Mammary epithelial cell (primary cell): ENCODE results near the gene HOXB4.

Source experiments
- EZH2 ChIP-seq: IDR thresholded peaks from 2 replicates; pipeline ENCODE4 v1.6.1; 2012; ENCODE audit warnings: low read length, inconsistent platforms, borderline replicate concordance
- TF ChIP-seq, protein P1 (sequence below), 2 donors: IDR thresholded peaks in 1 of 2; conservative IDR thresholded peaks in 1 of 2; 2 replicates each; pipeline ENCODE4 v1.5.1; 2011 to 2012; ENCODE audit warnings: inconsistent platforms in 2 of 2, low read length in 2 of 2, mild to moderate bottlenecking in 2 of 2, control low read depth in 1 of 2, low read depth in 1 of 2; ENCODE audit not compliant: insufficient read depth in 1 of 2; ENCODE audit errors: extremely low read depth in 1 of 2

DNA sequence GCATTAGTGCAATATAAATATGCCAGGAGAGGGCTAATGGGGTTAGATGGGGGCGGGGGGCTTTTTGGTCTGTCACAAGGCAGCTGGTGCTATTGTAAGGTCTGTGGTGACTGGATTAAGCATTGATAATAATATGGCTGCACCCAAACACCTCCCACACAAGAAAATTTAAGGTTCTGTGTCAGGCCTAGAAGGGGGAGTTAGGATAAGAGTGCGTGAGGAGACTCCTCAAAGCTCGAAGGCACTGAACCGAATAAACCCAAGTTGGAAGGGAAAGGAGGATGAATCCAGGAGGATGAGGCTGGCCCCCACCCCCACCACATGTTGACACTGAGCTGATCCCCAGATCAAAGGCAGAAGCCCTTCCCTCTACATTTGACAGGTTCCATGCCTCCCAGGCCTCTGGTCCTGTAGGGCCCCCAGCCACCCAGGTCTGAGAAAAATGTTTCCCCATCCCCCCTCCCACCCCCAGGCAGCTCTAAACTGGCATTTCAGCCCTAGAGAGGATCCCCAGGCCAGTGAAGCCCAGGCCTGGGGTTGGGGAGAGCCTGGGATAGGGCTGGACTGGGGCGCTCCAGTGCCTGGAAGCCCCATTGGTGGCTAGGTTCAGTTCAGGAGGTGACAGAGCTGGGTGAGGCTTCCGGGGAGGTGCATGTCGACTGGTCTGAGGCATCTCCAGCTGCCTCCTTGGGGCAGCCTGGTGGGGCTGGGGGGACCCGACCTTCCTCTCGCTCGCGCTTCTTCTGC lies 49.0 kb downstream of the HOXB4 start:
- TF ChIP-seq, protein P1, sequence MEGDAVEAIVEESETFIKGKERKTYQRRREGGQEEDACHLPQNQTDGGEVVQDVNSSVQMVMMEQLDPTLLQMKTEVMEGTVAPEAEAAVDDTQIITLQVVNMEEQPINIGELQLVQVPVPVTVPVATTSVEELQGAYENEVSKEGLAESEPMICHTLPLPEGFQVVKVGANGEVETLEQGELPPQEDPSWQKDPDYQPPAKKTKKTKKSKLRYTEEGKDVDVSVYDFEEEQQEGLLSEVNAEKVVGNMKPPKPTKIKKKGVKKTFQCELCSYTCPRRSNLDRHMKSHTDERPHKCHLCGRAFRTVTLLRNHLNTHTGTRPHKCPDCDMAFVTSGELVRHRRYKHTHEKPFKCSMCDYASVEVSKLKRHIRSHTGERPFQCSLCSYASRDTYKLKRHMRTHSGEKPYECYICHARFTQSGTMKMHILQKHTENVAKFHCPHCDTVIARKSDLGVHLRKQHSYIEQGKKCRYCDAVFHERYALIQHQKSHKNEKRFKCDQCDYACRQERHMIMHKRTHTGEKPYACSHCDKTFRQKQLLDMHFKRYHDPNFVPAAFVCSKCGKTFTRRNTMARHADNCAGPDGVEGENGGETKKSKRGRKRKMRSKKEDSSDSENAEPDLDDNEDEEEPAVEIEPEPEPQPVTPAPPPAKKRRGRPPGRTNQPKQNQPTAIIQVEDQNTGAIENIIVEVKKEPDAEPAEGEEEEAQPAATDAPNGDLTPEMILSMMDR (conservative IDR thresholded peaks at IDR 0.05 in 1 of 2, IDR thresholded peaks at IDR 0.05 in 1 of 2; ENCODE audit: extremely low read depth in 1 of 2, insufficient read depth in 1 of 2, low read depth in 1 of 2, low read length in 2 of 2): no peak
- TF ChIP-seq EZH2: no peak
